A549 (cell line): ENCODE results near the gene EFHD1.

Experiments used
- CTCF ChIP-seq: fragments of >200 bp; sonication (Bioruptor Twin); formaldehyde crosslinking; IDR thresholded peaks from 3 replicates; pipeline ENCODE4 v1.5.1; 2016
- MAFK ChIP-seq: fragments of 450-650 bp; IDR thresholded peaks from 2 replicates; pipeline ENCODE4 v1.6.1; 2014; ENCODE audit not compliant: partially characterized antibody
- MAZ ChIP-seq: fragments of 150-350 bp; IDR thresholded peaks from 2 replicates; pipeline ENCODE4 v1.6.1; 2014; ENCODE audit warnings: antibody characterized with exemption, low read depth, low read length, borderline replicate concordance
- MYC ChIP-seq: IDR thresholded peaks from 2 replicates; pipeline ENCODE4 v1.6.1; 2012; ENCODE audit warnings: mild to moderate bottlenecking, inconsistent platforms, low read length, improper control_type of control experiment, borderline replicate concordance
- POLR2A ChIP-seq: IDR thresholded peaks from 2 replicates; pipeline ENCODE4 v1.6.1; 2012; ENCODE audit warnings: mild to moderate bottlenecking, low read length
- RAD21 ChIP-seq, 2 experiments: fragments of >200 bp in 1 of 2; sonication (Bioruptor Twin) in 1 of 2; formaldehyde crosslinking in 1 of 2; IDR thresholded peaks in 1 of 2; conservative IDR thresholded peaks in 1 of 2; 2 replicates in 1 of 2; 3 replicates in 1 of 2; pipeline ENCODE4 v1.6.1; 2012 to 2018; ENCODE audit warnings: inconsistent platforms in 1 of 2
- RNF2 ChIP-seq: fragments of 200-600 bp; sonication (generic); IDR thresholded peaks from 2 replicates; pipeline ENCODE4 v1.6.1; 2016; ENCODE audit warnings: low read depth, mild to moderate bottlenecking, antibody characterized with exemption, moderate library complexity, borderline replicate concordance
- SMC3 ChIP-seq: fragments of >200 bp; sonication (Bioruptor Twin); formaldehyde crosslinking; IDR thresholded peaks from 3 replicates; pipeline ENCODE4 v1.6.1; 2018; ENCODE audit warnings: inconsistent platforms

DNA sequence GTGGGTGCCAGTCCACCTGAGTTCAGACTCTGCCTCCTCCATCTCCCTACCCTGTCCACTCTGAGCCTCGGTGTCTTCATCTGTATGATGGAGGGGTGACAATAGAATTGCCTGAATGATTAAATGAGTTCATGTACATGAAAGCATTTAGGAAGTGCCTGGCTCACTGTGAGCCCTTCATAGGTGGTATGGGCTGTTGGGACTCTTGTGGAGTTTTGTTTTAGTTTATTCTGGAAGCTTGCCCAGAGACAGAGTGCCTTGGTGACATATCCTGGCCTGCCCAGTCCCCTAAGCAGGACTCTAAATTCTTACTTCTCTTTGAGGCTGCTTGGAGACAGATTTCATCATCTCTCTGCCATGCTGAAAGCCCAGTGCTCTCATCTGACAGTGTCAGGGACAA, 39.2 kb downstream of the EFHD1 start:
- TF ChIP-seq MYC (no peak), CTCF (no peak), MAZ (no peak), SMC3 (no peak), RNF2 (no peak), POLR2A (no peak), RAD21 (conservative IDR thresholded peaks at IDR 0.05 in 1 of 2, IDR thresholded peaks at IDR 0.05 in 1 of 2) (no peak), MAFK (no peak)
